ENCODE results near the gene ZFAND4.

DNA sequence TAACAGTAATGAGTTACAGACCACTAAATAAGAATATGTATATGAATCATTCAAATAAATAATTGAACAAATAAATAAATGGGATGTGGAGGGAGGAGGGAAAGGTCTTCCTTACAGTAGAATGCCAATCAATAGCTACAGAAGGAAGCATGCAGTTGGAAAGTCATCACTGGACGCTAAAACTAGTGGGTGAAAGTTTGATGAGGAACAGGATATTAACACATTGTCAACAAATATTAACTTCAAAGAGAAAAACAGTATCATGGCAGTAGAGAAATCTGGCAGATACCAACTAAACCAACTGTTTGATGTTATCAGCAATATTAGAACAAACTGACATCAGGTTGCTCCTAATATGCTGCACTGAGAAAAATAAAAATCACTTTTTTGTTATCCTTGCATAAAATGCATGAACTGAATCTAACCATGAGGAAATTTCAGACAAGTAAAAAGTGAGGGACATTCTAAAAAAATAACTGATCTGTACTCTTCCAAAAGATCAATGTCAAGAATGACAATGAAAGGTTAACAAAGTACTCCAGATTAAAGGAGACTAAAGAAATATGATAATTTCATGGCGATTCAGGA is 94.1 kb downstream of the ZFAND4 start:
- TF ChIP-seq, protein P1, sequence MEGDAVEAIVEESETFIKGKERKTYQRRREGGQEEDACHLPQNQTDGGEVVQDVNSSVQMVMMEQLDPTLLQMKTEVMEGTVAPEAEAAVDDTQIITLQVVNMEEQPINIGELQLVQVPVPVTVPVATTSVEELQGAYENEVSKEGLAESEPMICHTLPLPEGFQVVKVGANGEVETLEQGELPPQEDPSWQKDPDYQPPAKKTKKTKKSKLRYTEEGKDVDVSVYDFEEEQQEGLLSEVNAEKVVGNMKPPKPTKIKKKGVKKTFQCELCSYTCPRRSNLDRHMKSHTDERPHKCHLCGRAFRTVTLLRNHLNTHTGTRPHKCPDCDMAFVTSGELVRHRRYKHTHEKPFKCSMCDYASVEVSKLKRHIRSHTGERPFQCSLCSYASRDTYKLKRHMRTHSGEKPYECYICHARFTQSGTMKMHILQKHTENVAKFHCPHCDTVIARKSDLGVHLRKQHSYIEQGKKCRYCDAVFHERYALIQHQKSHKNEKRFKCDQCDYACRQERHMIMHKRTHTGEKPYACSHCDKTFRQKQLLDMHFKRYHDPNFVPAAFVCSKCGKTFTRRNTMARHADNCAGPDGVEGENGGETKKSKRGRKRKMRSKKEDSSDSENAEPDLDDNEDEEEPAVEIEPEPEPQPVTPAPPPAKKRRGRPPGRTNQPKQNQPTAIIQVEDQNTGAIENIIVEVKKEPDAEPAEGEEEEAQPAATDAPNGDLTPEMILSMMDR (IDR thresholded peaks at IDR 0.05), result no peak
- TF ChIP-seq POLR2A (IDR thresholded peaks at IDR 0.05) (no peak), POLR2AphosphoS5 (IDR thresholded peaks at IDR 0.05) (no peak)
